Measurements from ENCODE around the gene SART1. TPM values are rescaled to one million over a fixed set of nuclear protein-coding genes. Genes with fewer than 3 reads are reported as not detected.
A peak's percentile ranks its signal among the peaks of the same experiment; 100 is the strongest.

SART1 gene
- total RNA-seq, 1 donor = 22.4 TPM

GRCh38 chr11:65962141-65962564, 619 bp downstream of the SART1 start:
- Histone ChIP-seq H3K27me3 (ENCODE audit: insufficient read depth, low read length) (no peaks in the 10 kb centered on the region), H3K4me2 (ENCODE audit: insufficient read depth, low read length) (peak overlapping the region; percentile 84), H3K36me3 (ENCODE audit: insufficient read depth, low read length) (peaks cover 34% of the 10 kb centered on the region), H4K20me1 (ENCODE audit: insufficient read depth, low read length) (peaks cover 16% of the 10 kb centered on the region), H3K79me2 (ENCODE audit: insufficient read depth, low read length) (peaks cover 51% of the 10 kb centered on the region), H3K9me3 (ENCODE audit: low read depth, low read length) (no peaks in the 10 kb centered on the region), H3K4me3 (ENCODE audit: insufficient read depth, low read length) (peak overlapping the region; percentile 92), H2AFZ (ENCODE audit: low read length) (no peak overlapping the region), H3K4me1 (ENCODE audit: insufficient read depth, low read length) (peaks cover 16% of the 10 kb centered on the region), H3K27ac (ENCODE audit: low read depth, low read length) (peak overlapping the region; percentile 9)
- TF ChIP-seq CTCF (IDR thresholded peaks at IDR 0.05; ENCODE audit: extremely low read depth, low read depth, low read length) = no peak
- no peak for DNase-seq (ENCODE audit: insufficient read length, low spot score, missing footprints)

GRCh38 chr11:65964906-65965305, 3.4 kb downstream of the SART1 start:
- Histone ChIP-seq H3K9me3 (ENCODE audit: low read depth, low read length) (no peaks in the 10 kb centered on the region), H2AFZ (ENCODE audit: low read length) (no peak overlapping the region), H3K36me3 (ENCODE audit: insufficient read depth, low read length) (peaks cover 53% of the 10 kb centered on the region)

GRCh38 chr11:65965986-65966762, 4.6 kb downstream of the SART1 start:
- Histone ChIP-seq H3K27ac (ENCODE audit: low read depth, low read length) (no peak overlapping the region), H3K4me2 (ENCODE audit: insufficient read depth, low read length) (no peak overlapping the region), H3K36me3 (ENCODE audit: insufficient read depth, low read length) (peaks cover 60% of the 10 kb centered on the region), H3K4me1 (ENCODE audit: insufficient read depth, low read length) (peaks cover 16% of the 10 kb centered on the region), H2AFZ (ENCODE audit: low read length) (no peak overlapping the region), H3K4me3 (ENCODE audit: insufficient read depth, low read length) (no peak overlapping the region), H3K27me3 (ENCODE audit: insufficient read depth, low read length) (no peaks in the 10 kb centered on the region), H4K20me1 (ENCODE audit: insufficient read depth, low read length) (peaks cover 24% of the 10 kb centered on the region), H3K9me3 (ENCODE audit: low read depth, low read length) (no peaks in the 10 kb centered on the region), H3K79me2 (ENCODE audit: insufficient read depth, low read length) (peaks cover 63% of the 10 kb centered on the region)
- DNase-seq (ENCODE audit: insufficient read length, low spot score, missing footprints) = peak; percentile 50
- TF ChIP-seq CTCF (IDR thresholded peaks at IDR 0.05; ENCODE audit: extremely low read depth, low read depth, low read length) = no peak

More at GRCh38 chr11:65964906-65965305, 3.4 kb downstream of the SART1 start:
- Histone ChIP-seq H3K4me2 (ENCODE audit: insufficient read depth, low read length) (no peak overlapping the region), H3K4me3 (ENCODE audit: insufficient read depth, low read length) (no peak overlapping the region), H3K27ac (ENCODE audit: low read depth, low read length) (no peak overlapping the region), H3K79me2 (ENCODE audit: insufficient read depth, low read length) (peaks cover 59% of the 10 kb centered on the region), H3K4me1 (ENCODE audit: insufficient read depth, low read length) (peaks cover 16% of the 10 kb centered on the region), H4K20me1 (ENCODE audit: insufficient read depth, low read length) (peaks cover 24% of the 10 kb centered on the region), H3K27me3 (ENCODE audit: insufficient read depth, low read length) (no peaks in the 10 kb centered on the region)
- no peak for TF ChIP-seq CTCF (IDR thresholded peaks at IDR 0.05; ENCODE audit: extremely low read depth, low read depth, low read length)
- peak; percentile 3 for DNase-seq (ENCODE audit: insufficient read length, low spot score, missing footprints)

- H3K9me3 ChIP-seq (ENCODE audit: low read depth, low read length) = no peaks in the 10 kb centered on the region
- DNase-seq (ENCODE audit: insufficient read length, low spot score, missing footprints) = peak; percentile 46
- H2AFZ ChIP-seq (ENCODE audit: low read length) = no peak overlapping the region
- H3K36me3 ChIP-seq (ENCODE audit: insufficient read depth, low read length) = peaks cover 67% of the 10 kb centered on the region
- H3K4me2 ChIP-seq (ENCODE audit: insufficient read depth, low read length) = no peak overlapping the region
- peaks cover 23% of the 10 kb centered on the region for H4K20me1 ChIP-seq (ENCODE audit: insufficient read depth, low read length)
- peaks cover 14% of the 10 kb centered on the region for H3K4me1 ChIP-seq (ENCODE audit: insufficient read depth, low read length)
- no peak overlapping the region for H3K4me3 ChIP-seq (ENCODE audit: insufficient read depth, low read length)
- no peak overlapping the region for H3K27ac ChIP-seq (ENCODE audit: low read depth, low read length)
- no peak for TF ChIP-seq CTCF (IDR thresholded peaks at IDR 0.05; ENCODE audit: extremely low read depth, low read depth, low read length)
- peaks cover 52% of the 10 kb centered on the region for H3K79me2 ChIP-seq (ENCODE audit: insufficient read depth, low read length)
- no peaks in the 10 kb centered on the region for H3K27me3 ChIP-seq (ENCODE audit: insufficient read depth, low read length)
These were observed 5.9 kb downstream of the SART1 start for GRCh38 chr11:65967329-65967934.
